ENCODE results near the gene TRIOBP.

TRIOBP gene

GRCh38 chr22:37769056-37769455 lies 72.2 kb downstream of the TRIOBP start:
- ChIA-PET CTCF (interaction anchor here (0.9 to 1.5 kb wide), 2 partner anchors 9 to 23 kb away, joined by 3 read pairs; no protein-coding TSS in a partner anchor), POLR2A (interaction anchor here (0.9 to 2.7 kb wide), 3 partner anchors 10 to 108 kb away, joined by 3 to 8 read pairs (median 4); no protein-coding TSS in a partner anchor)
- H3K4me3 ChIP-seq (ENCODE audit: low read depth, low read length) = no peak overlapping the region
- TF ChIP-seq SP3 (tag by site-specific recombination; IDR thresholded peaks at IDR 0.05) = no peak
- H3K36me3 ChIP-seq (ENCODE audit: control insufficient read depth in 2 of 2, insufficient read depth in 1 of 2, low read length in 2 of 2) = peaks cover 6 to 76% of the 10 kb centered on the region in 2 experiments; a peak in 2 of 3 replicates
- no peaks in the 10 kb centered on the region for H3K4me1 ChIP-seq (ENCODE audit: control insufficient read depth, insufficient read depth, low read length)
- no peaks in the 10 kb centered on the region for H3K9me3 ChIP-seq (ENCODE audit: control insufficient read depth, insufficient read depth, low read depth, low read length)
- no peak overlapping the region for H3K27ac ChIP-seq (ENCODE audit: extremely low read depth, low read depth, low read length)

- Histone ChIP-seq H3K36me3 (ENCODE audit: control insufficient read depth in 2 of 2, insufficient read depth in 1 of 2, low read length in 2 of 2) (peaks cover 6 to 71% of the 10 kb centered on the region in 2 experiments; a peak in 2 of 3 replicates), H3K9me3 (ENCODE audit: control insufficient read depth, insufficient read depth, low read depth, low read length) (no peaks in the 10 kb centered on the region), H3K4me3 (ENCODE audit: low read depth, low read length) (no peak overlapping the region), H3K27ac (ENCODE audit: extremely low read depth, low read depth, low read length) (no peak overlapping the region), H3K4me1 (ENCODE audit: control insufficient read depth, insufficient read depth, low read length) (no peaks in the 10 kb centered on the region)
- POLR2A ChIA-PET = interaction anchor here (1.1 kb wide), 1 partner anchor 8 kb away, joined by 4 read pairs; no protein-coding TSS in a partner anchor
- CTCF ChIA-PET = no interaction called here
- TF ChIP-seq ZNF707 (tag by site-specific recombination; IDR thresholded peaks at IDR 0.05) (no peak), ZNF335 (tag by site-specific recombination; conservative IDR thresholded peaks at IDR 0.05) (no peak), ZNF140 (tag by site-specific recombination; IDR thresholded peaks at IDR 0.05) (no peak), ZNF571 (tag by site-specific recombination; IDR thresholded peaks at IDR 0.05) (no peak), ZNF654 (tag by site-specific recombination; IDR thresholded peaks at IDR 0.05; ENCODE audit: low read depth) (no peak), ZXDB (tag by site-specific recombination; IDR thresholded peaks at IDR 0.05) (no peak), ZNF19 (tag by site-specific recombination; IDR thresholded peaks at IDR 0.05; ENCODE audit: low read depth) (no peak), ZNF830 (tag by site-specific recombination; IDR thresholded peaks at IDR 0.05; ENCODE audit: low read depth) (no peak), ZNF394 (tag by site-specific recombination; IDR thresholded peaks at IDR 0.05; ENCODE audit: borderline replicate concordance) (no peak)
- TF ChIP-seq, protein P1, sequence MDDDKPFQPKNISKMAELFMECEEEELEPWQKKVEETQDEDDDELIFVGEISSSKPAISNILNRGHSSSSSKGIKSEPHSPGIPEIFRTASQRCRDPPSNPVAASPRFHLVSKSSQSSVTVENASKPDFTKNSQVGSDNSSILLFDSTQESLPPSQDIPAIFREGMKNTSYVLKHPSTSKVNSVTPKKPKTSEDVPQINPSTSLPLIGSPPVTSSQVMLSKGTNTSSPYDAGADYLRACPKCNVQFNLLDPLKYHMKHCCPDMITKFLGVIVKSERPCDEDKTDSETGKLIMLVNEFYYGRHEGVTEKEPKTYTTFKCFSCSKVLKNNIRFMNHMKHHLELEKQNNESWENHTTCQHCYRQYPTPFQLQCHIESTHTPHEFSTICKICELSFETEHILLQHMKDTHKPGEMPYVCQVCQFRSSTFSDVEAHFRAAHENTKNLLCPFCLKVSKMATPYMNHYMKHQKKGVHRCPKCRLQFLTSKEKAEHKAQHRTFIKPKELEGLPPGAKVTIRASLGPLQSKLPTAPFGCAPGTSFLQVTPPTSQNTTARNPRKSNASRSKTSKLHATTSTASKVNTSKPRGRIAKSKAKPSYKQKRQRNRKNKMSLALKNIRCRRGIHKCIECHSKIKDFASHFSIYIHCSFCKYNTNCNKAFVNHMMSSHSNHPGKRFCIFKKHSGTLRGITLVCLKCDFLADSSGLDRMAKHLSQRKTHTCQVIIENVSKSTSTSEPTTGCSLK (tag by site-specific recombination; IDR thresholded peaks at IDR 0.05) = no peak
Measured at GRCh38 chr22:37771081-37771480, 74.2 kb downstream of the TRIOBP start.

DNA sequence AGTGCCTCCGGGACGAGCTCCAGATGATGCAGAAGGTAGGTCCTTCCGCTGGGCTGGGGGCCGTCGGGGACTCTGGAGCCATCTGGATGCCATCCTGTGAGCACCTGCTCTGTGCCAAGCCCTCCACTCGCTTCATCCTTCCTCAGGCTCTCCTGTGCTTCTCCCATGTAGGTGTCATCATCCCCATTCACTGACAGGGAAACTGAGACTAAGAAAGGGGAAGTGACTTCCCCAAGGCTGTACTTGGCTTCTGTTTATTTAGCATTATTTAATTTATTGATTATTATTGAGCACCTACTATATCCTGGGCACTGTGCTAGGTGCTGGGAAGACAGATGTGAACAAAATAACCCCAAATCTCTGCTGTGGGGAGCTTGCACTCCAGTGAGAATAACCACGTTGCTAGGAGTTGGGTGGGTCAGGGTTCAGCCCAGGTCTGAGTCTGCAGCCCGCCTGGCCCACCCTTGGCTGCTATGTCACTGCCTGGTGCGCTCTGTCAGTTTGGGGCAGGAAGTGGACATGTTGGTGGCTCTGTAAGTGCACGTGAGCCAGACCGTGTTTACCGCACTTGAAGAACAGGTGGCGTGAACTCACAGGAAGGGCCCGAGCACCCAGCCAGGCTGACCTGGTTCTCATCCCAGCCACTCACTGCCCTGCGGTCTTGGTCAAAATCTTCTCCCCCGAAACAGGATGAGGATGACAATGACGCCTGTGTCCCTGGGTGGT lies 75.0 kb downstream of the TRIOBP start:
- Histone ChIP-seq H3K27ac (ENCODE audit: extremely low read depth, low read depth, low read length) (no peak overlapping the region), H3K4me1 (ENCODE audit: control insufficient read depth, insufficient read depth, low read length) (no peaks in the 10 kb centered on the region; the same call in 1 of the 2 replicates), H3K4me3 (ENCODE audit: low read depth, low read length) (no peak overlapping the region), H3K36me3 (ENCODE audit: control insufficient read depth in 2 of 2, insufficient read depth in 1 of 2, low read length in 2 of 2) (peaks cover 6 to 67% of the 10 kb centered on the region in 2 experiments; a peak in 2 of 3 replicates), H3K9me3 (ENCODE audit: control insufficient read depth, insufficient read depth, low read depth, low read length) (no peaks in the 10 kb centered on the region)
- ChIA-PET CTCF (no interaction called here), POLR2A (interaction anchor here (1.1 kb wide), 1 partner anchor 9 kb away, joined by 4 read pairs; no protein-coding TSS in a partner anchor)
- TF ChIP-seq GLI2 (tag by site-specific recombination; IDR thresholded peaks at IDR 0.05; ENCODE audit: borderline replicate concordance, low read depth) = no peak
- TF ChIP-seq ZNF664 (tag by site-specific recombination; IDR thresholded peaks at IDR 0.05) = peak; percentile 88

DNA sequence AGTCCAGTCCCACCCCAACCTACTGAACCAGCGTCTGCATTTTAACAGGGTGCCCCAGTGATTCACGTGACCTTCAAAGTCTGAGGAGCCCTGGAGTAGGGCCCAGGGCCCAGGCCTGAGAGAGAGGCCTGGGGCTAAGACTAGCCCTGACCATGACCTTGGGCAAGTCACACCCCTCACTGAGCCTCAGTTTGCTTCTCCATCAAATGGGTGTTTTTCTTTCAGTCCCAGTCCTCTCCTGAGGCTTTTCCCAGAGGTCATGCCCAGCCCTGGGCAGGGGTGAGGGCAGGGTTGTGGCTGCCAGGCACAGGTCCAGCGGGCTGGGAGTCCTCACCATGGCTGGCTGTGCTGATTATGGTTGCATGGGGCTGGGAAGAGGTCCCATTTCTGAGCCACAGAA lies 77.9 kb downstream of the TRIOBP start:
- no peak overlapping the region for H3K4me3 ChIP-seq (ENCODE audit: low read depth, low read length)
- ChIA-PET POLR2A (no interaction called here), CTCF (no interaction called here)
- H3K4me1 ChIP-seq (ENCODE audit: control insufficient read depth, insufficient read depth, low read length) = peaks cover 5% of the 10 kb centered on the region
- H3K36me3 ChIP-seq (ENCODE audit: control insufficient read depth in 2 of 2, insufficient read depth in 1 of 2, low read length in 2 of 2) = peaks cover 1 to 44% of the 10 kb centered on the region in 2 experiments; a peak in 2 of 3 replicates
- H3K9me3 ChIP-seq (ENCODE audit: control insufficient read depth, insufficient read depth, low read depth, low read length) = no peaks in the 10 kb centered on the region
- TF ChIP-seq ZNF423 (tag by site-specific recombination; IDR thresholded peaks at IDR 0.05) = no peak
- TF ChIP-seq ZBTB20 (tag by site-specific recombination; IDR thresholded peaks at IDR 0.05) = peak; percentile 21; the same call in 1 of the 2 replicates
- no peak overlapping the region for H3K27ac ChIP-seq (ENCODE audit: extremely low read depth, low read depth, low read length)

Measured in HEK293 (cell line).